ENCODE measurements around the gene GRM7.

DNA sequence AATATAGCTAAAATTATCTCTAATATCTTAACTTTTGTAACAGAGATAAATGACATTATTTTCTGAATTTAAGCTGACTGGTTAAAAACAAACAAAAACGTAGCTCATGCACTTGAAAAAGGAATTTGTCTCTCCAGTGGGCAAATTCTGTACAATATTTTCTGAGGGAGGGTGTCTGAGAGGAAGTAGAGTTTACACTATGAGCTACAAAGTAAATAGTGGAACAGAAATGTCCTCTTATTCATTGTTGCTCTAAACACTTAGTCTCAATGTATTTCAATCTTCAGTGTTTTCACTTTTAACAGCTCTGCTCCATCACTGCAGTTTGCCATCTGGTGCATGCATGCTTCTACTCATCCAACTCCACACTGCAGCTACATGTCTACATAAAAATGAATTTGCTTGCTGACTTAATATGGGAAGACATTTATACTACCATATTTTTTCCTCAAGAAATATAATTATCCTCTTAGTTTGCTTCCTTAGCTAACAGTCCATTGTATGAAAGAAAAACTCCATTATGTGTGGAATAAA, 823.3 kb downstream of the GRM7 start:
- TF ChIP-seq, protein P1, sequence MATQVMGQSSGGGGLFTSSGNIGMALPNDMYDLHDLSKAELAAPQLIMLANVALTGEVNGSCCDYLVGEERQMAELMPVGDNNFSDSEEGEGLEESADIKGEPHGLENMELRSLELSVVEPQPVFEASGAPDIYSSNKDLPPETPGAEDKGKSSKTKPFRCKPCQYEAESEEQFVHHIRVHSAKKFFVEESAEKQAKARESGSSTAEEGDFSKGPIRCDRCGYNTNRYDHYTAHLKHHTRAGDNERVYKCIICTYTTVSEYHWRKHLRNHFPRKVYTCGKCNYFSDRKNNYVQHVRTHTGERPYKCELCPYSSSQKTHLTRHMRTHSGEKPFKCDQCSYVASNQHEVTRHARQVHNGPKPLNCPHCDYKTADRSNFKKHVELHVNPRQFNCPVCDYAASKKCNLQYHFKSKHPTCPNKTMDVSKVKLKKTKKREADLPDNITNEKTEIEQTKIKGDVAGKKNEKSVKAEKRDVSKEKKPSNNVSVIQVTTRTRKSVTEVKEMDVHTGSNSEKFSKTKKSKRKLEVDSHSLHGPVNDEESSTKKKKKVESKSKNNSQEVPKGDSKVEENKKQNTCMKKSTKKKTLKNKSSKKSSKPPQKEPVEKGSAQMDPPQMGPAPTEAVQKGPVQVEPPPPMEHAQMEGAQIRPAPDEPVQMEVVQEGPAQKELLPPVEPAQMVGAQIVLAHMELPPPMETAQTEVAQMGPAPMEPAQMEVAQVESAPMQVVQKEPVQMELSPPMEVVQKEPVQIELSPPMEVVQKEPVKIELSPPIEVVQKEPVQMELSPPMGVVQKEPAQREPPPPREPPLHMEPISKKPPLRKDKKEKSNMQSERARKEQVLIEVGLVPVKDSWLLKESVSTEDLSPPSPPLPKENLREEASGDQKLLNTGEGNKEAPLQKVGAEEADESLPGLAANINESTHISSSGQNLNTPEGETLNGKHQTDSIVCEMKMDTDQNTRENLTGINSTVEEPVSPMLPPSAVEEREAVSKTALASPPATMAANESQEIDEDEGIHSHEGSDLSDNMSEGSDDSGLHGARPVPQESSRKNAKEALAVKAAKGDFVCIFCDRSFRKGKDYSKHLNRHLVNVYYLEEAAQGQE (IDR thresholded peaks at IDR 0.05; ENCODE audit: borderline replicate concordance), result no peak
- TF ChIP-seq, protein P2, sequence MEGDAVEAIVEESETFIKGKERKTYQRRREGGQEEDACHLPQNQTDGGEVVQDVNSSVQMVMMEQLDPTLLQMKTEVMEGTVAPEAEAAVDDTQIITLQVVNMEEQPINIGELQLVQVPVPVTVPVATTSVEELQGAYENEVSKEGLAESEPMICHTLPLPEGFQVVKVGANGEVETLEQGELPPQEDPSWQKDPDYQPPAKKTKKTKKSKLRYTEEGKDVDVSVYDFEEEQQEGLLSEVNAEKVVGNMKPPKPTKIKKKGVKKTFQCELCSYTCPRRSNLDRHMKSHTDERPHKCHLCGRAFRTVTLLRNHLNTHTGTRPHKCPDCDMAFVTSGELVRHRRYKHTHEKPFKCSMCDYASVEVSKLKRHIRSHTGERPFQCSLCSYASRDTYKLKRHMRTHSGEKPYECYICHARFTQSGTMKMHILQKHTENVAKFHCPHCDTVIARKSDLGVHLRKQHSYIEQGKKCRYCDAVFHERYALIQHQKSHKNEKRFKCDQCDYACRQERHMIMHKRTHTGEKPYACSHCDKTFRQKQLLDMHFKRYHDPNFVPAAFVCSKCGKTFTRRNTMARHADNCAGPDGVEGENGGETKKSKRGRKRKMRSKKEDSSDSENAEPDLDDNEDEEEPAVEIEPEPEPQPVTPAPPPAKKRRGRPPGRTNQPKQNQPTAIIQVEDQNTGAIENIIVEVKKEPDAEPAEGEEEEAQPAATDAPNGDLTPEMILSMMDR (IDR thresholded peaks at IDR 0.05; ENCODE audit: poor library complexity, severe bottlenecking), result no peak
